ENCODE data around the gene FBRSL1.

FBRSL1 gene

GRCh38 chr12:132537836-132538662 lies 48.1 kb downstream of the FBRSL1 start:
- no peak for DNase-seq (ENCODE audit: low read depth in 2 of 2)
- TF ChIP-seq CTCF (IDR thresholded peaks at IDR 0.05; ENCODE audit: low read depth, low read length): no peak

DNA sequence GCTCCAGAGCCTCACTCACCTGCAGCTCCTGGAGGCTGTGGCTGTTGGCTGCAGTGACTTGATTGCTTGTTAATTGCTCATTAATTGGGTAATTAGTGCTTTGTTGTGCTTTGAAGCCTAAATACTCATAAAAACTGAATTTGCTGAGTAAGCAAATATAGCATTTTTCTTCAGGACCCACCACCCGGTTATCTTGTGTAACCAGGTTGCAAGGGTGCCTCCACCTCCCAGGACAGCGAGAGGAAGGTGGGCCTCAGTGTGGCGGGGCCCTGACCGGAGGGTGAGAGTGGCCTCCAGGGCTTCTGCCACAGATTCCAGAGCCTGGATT lies 48.7 kb downstream of the FBRSL1 start:
- no peak for TF ChIP-seq CTCF (IDR thresholded peaks at IDR 0.05; ENCODE audit: low read depth, low read length)
- no peak overlapping the region for H3K4me3 ChIP-seq (replicated peaks in 1 of 2; ENCODE audit: low read depth in 2 of 2, low read length in 2 of 2)
- no peak for DNase-seq (ENCODE audit: low read depth in 2 of 2)

More at GRCh38 chr12:132537836-132538662, 48.1 kb downstream of the FBRSL1 start:
- no peak overlapping the region for H3K4me3 ChIP-seq (replicated peaks in 1 of 2; ENCODE audit: low read depth in 2 of 2, low read length in 2 of 2)

DNA sequence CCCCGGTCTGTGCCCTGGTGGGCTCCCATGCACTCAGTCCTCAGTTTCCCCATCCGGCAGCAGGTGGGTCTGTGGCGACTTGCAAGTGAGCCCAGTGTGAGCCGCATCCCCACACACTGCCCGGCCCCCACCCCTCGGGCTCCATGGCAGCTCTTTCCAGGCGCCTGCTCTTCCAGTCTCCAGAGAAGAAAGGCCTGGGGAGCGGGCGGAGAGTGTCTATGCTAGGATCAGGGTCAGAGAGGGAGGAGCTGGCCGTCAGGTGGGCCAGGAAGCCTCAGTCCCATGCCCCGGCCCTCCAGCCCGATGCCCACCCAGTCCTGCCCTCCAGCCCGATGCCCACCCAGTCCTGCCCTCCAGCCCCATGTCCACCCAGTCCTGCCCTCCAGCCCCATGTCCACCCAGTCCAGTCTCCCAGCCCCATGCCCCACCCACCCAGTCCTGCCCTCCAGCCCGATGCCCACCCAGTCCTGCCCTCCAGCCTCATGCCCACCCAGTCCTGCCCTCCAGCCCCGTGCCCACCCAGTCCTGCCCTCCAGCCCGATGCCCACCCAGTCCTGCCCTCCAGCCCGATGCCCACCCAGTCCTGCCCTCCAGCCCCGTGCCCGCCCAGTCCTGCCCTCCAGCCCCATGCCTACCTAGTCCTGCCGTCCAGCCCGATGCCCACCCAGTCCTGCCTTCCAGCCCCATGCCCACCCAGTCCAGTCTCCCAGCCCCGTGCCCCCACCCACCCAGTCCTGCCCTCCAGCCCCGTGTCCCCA lies 49.2 kb downstream of the FBRSL1 start:
- DNase-seq (ENCODE audit: low read depth in 2 of 2): no peak
- no peak for TF ChIP-seq CTCF (IDR thresholded peaks at IDR 0.05; ENCODE audit: low read depth, low read length)
- H3K4me3 ChIP-seq (replicated peaks in 1 of 2; ENCODE audit: low read depth in 2 of 2, low read length in 2 of 2): no peak overlapping the region

- no peak for DNase-seq (ENCODE audit: low read depth in 2 of 2)
- H3K4me3 ChIP-seq (replicated peaks in 1 of 2; ENCODE audit: low read depth in 2 of 2, low read length in 2 of 2): no peak overlapping the region
- no peak for TF ChIP-seq CTCF (IDR thresholded peaks at IDR 0.05; ENCODE audit: low read depth, low read length)
Measured at GRCh38 chr12:132540436-132540835, 50.5 kb downstream of the FBRSL1 start.

GRCh38 chr12:132541200-132541599 lies 51.2 kb downstream of the FBRSL1 start:
- DNase-seq (ENCODE audit: low read depth in 2 of 2): no peak
- no peak for TF ChIP-seq CTCF (IDR thresholded peaks at IDR 0.05; ENCODE audit: low read depth, low read length)
- H3K4me3 ChIP-seq (replicated peaks in 1 of 2; ENCODE audit: low read depth in 2 of 2, low read length in 2 of 2): no peak overlapping the region

GRCh38 chr12:132541996-132542395 lies 52.0 kb downstream of the FBRSL1 start:
- no peak for TF ChIP-seq CTCF (IDR thresholded peaks at IDR 0.05; ENCODE audit: low read depth, low read length)
- no peak for DNase-seq (ENCODE audit: low read depth in 2 of 2)
- H3K4me3 ChIP-seq (replicated peaks in 1 of 2; ENCODE audit: low read depth in 2 of 2, low read length in 2 of 2): no peak overlapping the region

Data from cardiac fibroblast (primary cell).